ENCODE data around the gene SYCP3.
"Not testable (repeated sequence)": the region's sequence is repeated elsewhere in the genome, so short reads cannot be mapped to it uniquely, and the experiment has no call there.

Gene SYCP3

GRCh38 chr12:101761350-101761749, 22.1 kb upstream of the SYCP3 start:
- no peak for DNase-seq (ENCODE audit: low read depth in 2 of 3, low spot score in 1 of 3)

DNA sequence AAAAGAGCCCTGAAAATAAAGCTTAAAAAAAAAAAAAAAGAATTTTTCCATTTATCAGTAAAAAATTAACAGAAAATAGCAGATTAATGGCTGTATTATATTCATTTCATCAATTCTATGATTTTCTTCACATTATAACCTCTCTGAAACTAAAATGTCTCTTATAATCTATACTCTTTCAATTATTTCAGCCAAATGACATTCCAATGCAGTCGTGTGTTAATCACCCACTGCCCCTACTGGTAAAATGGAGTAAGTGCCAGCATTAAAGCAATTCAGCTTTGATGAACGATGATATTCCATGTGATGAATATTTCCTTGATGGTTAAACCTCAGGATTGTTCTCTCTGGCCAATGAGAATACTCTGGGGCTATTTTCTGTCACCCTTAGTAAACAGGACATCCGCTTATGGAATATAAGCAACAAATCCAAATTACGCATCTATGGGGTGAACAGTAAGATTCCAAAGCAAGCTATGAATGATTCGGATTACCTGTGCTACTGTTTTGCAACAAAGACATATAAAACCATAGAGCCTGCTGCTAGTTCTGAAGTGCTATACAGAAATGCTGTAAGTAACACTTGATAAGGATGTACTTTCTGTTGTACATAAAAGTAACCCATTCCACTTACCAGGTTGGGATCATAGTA, 20.3 kb upstream of the SYCP3 start:
- no peak for DNase-seq (ENCODE audit: low read depth in 2 of 3, low spot score in 1 of 3)

GRCh38 chr12:101750152-101750551, 10.9 kb upstream of the SYCP3 start:
- DNase-seq (ENCODE audit: low read depth in 2 of 3, low spot score in 1 of 3): no peak

DNA sequence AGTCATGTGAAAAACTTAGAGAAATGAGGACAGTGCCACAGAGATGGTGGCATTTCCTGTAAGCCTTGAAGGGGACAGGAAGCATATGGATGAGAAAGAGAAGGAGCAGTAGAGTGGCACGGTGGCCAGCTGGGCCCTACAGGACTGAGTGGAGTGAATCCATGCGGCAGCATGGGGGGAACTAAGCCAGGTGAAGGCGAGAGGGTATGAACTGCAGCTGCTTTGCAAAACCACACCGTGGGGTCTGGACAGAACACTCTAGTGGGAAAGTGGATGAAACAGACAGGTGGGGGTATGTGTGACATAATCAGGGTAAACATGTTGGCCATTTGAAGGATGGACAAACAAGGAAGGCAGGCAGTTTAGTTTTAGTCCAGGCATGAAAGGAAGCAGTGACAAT, 10.4 kb upstream of the SYCP3 start:
- DNase-seq (ENCODE audit: low read depth in 2 of 3, low spot score in 1 of 3): no peak

DNA sequence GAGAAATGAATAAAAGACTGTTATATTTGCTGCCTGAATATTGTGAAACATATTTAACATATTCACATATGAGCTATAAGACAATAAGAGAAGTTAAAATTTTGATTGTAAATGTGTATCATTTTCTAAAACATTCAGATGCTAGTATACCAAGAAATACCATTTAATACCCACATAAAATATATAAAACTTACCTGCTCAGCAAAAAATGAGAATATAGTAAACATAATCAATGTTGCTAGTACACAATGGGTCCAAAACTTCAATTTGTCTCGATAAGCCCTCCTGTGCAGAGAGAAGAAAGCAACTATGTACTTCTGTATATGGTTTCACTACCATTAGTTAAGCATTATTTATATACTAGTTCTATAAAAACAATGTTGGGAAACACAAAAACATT, 9.6 kb upstream of the SYCP3 start:
- DNase-seq (ENCODE audit: low read depth in 2 of 3, low spot score in 1 of 3): no peak

DNA sequence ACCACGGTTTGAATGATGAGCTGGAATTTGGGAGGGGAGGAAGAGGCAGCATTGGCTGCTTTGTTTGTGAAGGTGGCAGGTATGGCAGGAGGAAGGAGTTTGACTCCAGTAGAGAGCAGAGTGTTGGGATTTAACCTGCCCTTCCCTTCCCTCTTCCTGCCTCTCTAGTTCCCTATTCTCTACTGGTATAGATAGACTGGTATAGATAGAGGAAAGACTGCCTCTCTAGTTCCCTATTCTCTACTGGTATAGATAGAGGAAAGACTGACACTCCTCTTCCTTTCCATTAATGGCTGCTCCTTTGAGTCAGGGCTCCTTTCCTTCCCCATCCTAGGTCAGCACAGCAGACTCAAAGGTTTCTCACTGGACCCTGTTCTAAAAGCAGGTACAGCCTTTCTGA, 8.4 kb upstream of the SYCP3 start:
- DNase-seq (ENCODE audit: low read depth in 2 of 3, low spot score in 1 of 3): no peak

DNA sequence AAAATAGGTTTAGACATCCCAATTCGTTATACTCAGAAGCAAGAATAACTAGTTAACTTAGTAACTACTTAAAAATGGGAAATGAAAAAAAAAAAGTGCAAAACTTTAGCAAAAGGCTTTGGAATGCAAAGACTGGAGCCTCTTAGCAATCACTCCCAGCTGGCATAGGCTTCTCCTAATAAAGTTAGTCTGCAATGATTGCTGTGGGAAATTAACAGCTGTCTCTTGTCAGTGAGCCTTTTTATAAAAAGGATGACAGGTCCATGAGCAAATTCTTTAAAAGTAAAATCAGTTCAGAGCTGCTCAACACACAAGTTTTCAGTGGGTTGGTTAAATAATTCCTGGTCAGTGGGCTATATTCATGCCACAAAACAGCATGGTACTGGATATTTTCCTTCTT, 7.4 kb upstream of the SYCP3 start:
- DNase-seq (ENCODE audit: low read depth in 2 of 3, low spot score in 1 of 3): no peak

- DNase-seq (ENCODE audit: low read depth in 2 of 3, low spot score in 1 of 3): no peak
Observed at GRCh38 chr12:101746196-101746595, 6.9 kb upstream of the SYCP3 start.

GRCh38 chr12:101745481-101745880, 6.2 kb upstream of the SYCP3 start:
- DNase-seq (ENCODE audit: low read depth in 2 of 3, low spot score in 1 of 3): no peak

- no peak for DNase-seq (ENCODE audit: low read depth in 2 of 3, low spot score in 1 of 3)
Observed at GRCh38 chr12:101743724-101744472, 4.6 kb upstream of the SYCP3 start.

DNA sequence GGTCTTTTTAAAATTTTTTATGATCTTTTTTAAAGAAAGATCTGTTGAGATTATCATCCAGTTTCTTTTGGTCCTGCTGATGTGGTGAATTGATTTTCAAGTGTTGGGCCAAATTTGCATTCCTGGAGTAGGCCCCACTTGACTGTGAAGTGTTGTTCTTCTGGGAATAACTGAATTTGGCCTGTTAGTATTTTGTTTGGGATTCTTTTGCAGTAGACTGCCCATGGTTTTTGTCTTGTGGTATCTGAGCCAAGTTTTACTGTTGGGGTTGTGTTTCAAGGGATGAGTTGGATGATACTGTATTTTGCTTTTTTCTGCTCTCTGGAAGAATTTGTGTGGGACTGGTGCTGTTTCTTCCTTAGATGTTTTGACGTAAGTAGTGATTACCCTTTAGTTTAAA, 4.0 kb upstream of the SYCP3 start:
- DNase-seq (ENCODE audit: low read depth in 2 of 3, low spot score in 1 of 3): no peak

DNA sequence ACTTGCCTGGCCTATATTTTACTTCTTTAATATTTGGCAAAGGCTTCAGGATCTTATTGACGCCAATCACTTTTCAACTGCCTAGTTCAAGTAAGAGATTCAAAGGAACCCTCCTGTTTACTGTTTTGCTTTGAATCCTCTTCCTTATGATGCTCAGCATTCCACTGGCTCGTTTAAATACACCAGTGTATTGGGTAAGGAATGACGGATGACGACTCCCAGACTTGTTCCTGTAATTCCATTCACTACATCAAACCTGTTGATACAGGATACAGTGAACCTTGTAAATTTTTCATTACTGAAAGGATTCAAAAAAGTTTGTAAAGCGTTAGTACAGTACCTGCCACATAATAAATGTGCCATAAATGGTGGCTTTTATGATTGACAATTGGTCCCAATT, 1.7 kb upstream of the SYCP3 start:
- DNase-seq (ENCODE audit: low read depth in 2 of 3, low spot score in 1 of 3): no peak

DNA sequence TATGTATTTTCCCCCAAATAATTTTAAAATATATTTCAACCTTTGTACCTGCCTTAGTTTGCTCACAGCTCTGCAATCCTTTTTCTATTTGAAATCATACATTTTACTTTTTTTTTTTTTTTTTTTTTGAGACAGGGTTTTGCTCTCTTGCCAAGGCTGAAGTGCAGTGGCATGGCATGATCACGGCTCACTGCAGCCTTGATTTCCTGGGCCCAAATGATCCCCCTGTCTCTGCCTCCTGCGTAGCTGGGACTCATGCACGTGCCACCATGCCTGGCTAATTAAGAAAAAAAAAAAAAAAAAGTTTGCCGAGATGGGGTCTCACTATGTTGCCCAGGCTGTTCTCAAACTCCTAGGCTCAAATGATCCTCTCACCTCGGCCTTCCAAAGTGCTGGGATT, 1.3 kb upstream of the SYCP3 start:
- DNase-seq (ENCODE audit: low read depth in 2 of 3, low spot score in 1 of 3): no peak

DNA sequence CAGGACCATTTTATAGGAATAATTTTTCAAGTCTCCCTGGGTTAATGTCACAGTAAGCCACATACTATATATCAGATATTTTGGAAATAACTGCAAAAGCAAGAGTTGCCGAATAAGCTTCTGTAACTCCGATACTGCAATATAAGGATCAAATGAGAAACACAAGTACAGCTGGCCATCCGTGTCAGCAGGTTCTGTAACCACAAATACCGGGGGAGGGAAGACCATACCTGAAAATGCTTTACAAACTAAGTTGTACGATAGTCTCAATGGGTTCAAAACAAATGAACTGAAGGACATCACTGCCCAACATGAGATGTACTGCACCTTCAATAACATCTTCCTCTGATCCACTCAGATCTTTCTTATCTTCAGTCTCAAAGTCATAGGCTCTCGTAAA, 1.8 kb downstream of the SYCP3 start:
- no peak for DNase-seq (ENCODE audit: low read depth in 2 of 3, low spot score in 1 of 3)

GRCh38 chr12:101734482-101734881, 4.8 kb downstream of the SYCP3 start:
- DNase-seq (ENCODE audit: low read depth in 2 of 3, low spot score in 1 of 3): not testable (repeated sequence)

DNA sequence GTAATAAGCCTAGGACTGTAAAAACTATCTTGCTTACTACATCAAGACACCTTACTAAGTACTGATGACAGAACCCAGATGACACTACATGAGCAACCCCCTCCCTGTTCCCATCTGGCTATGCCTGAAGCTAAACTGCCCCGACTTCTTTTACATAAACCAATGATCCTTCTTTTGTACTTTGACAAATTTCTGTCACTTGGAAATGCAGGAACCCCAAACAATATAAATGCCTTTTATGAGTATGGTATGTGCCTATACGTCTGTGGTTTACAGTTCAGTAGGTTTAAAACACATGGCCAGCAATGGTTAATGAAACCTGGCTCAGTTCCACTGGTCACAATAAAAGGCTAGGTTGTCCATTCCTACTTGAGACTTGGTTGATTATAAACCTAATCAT, 6.1 kb downstream of the SYCP3 start:
- no peak for DNase-seq (ENCODE audit: low read depth in 2 of 3, low spot score in 1 of 3)

DNA sequence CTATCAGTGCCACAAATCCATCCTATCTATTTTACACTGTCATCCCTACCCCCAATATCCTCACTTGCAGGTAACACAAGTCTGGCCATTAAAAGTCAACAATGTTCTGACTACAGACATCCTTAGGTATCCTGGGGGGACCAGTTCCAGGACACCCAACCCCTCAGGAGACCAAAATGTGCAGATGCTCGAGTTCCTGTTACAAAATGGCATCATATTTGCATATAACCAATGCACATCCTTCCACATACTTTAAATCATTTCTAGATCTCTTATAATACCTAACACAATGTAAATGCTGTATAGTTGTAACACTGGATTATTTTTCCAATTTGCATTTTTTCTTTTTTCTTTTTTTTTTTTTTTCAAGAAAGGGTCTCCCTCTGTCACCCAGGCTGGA, 6.9 kb downstream of the SYCP3 start:
- DNase-seq (ENCODE audit: low read depth in 2 of 3, low spot score in 1 of 3): no peak

DNA sequence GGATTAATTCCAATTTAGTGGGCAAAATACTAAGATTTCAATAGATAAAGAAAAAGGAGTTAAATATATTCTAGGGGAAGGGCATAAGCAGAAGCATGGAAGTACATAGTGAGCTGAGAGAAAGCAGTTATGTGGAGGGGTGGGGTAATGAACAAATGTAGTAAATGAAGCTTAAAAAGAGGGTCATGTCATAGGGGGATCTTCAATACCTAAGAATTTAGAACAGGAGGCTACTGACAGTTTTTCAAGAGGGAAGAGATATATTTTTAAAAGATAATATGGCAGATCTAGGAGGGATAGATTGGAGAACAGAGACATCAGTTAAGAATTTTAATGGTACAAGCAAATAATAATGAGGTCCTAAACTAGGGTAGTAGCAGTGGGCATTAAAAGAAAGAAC, 9.4 kb downstream of the SYCP3 start:
- DNase-seq (ENCODE audit: low read depth in 2 of 3, low spot score in 1 of 3): no peak

GRCh38 chr12:101727098-101727497, 12.2 kb downstream of the SYCP3 start:
- no peak for DNase-seq (ENCODE audit: low read depth in 2 of 3, low spot score in 1 of 3)

- DNase-seq (ENCODE audit: low read depth in 2 of 3, low spot score in 1 of 3): no peak
Observed at GRCh38 chr12:101722392-101722791, 16.9 kb downstream of the SYCP3 start.

GRCh38 chr12:101720118-101720517, 19.1 kb downstream of the SYCP3 start:
- no peak for DNase-seq (ENCODE audit: low read depth in 2 of 3, low spot score in 1 of 3)

- DNase-seq (ENCODE audit: low read depth in 2 of 3, low spot score in 1 of 3): no peak
Observed at GRCh38 chr12:101719566-101719965, 19.7 kb downstream of the SYCP3 start.

DNA sequence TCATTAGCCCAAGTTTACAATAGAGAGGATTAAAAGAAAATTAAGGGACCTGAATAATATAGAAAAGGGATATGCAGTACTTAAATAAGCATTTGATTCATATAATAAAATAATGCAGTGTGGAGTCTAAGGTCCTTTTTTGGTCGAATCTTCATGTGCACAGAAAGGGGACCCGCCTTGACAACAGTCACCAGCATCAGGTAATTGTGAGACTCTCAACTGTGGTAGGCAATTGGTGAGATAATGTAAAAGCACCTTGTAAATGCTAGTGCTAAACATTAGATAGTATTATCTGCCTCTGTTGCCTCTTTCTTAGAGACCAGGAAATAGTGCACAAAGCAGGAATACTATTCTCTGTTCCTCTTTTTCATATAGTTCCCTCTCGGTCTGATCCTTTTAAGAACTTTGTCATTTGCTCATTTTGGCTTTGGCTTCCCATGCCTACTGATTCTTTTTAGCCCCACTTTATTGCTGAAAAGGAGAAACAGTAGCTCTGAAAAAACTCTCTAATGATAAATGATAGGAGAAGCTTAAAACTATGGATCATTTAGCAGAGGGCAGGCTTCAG, 24.3 kb downstream of the SYCP3 start:
- DNase-seq (ENCODE audit: low read depth in 2 of 3, low spot score in 1 of 3): no peak
